HG03442 (cell line): ENCODE data around the gene SSRP1.

Experiments
- ATAC-seq: cut with Tn5 transposase; IDR thresholded peaks from one replicate; pipeline ENCODE4 v1.9.1; 2021; ENCODE audit warnings: mild to moderate bottlenecking, moderate library complexity; ENCODE audit not compliant: unreplicated experiment

The SSRP1 gene

GRCh38 chr11:57359896-57360690, 24.4 kb upstream of the SSRP1 start:
- no peak for ATAC-seq

GRCh38 chr11:57359396-57359795, 23.7 kb upstream of the SSRP1 start:
- ATAC-seq: no peak

GRCh38 chr11:57358991-57359390, 23.3 kb upstream of the SSRP1 start:
- no peak for ATAC-seq

- ATAC-seq: no peak
Measured at GRCh38 chr11:57358543-57358961, 22.9 kb upstream of the SSRP1 start.

- no peak for ATAC-seq
Measured at GRCh38 chr11:57357856-57358255, 22.2 kb upstream of the SSRP1 start.

- no peak for ATAC-seq
Measured at GRCh38 chr11:57357310-57357709, 21.6 kb upstream of the SSRP1 start.

- ATAC-seq: no peak
Measured at GRCh38 chr11:57356268-57356667, 20.6 kb upstream of the SSRP1 start.

- no peak for ATAC-seq
Measured at GRCh38 chr11:57354699-57355098, 19.0 kb upstream of the SSRP1 start.

- no peak for ATAC-seq
Measured at GRCh38 chr11:57353852-57354251, 18.2 kb upstream of the SSRP1 start.

- no peak for ATAC-seq
Measured at GRCh38 chr11:57353446-57353845, 17.8 kb upstream of the SSRP1 start.

- no peak for ATAC-seq
Measured at GRCh38 chr11:57353036-57353435, 17.3 kb upstream of the SSRP1 start.

GRCh38 chr11:57349491-57350274, 14.0 kb upstream of the SSRP1 start:
- no peak for ATAC-seq

- ATAC-seq: no peak
Measured at GRCh38 chr11:57348636-57349313, 13.1 kb upstream of the SSRP1 start.

GRCh38 chr11:57348052-57348451, 12.4 kb upstream of the SSRP1 start:
- ATAC-seq: no peak

GRCh38 chr11:57347336-57347735, 11.6 kb upstream of the SSRP1 start:
- no peak for ATAC-seq

- peak; percentile 69 for ATAC-seq
Measured at GRCh38 chr11:57345555-57346211, 10.0 kb upstream of the SSRP1 start.

GRCh38 chr11:57344826-57345225, 9.1 kb upstream of the SSRP1 start:
- ATAC-seq: no peak

- ATAC-seq: no peak
Measured at GRCh38 chr11:57343825-57344224, 8.1 kb upstream of the SSRP1 start.

GRCh38 chr11:57342702-57343101, 7.0 kb upstream of the SSRP1 start:
- no peak for ATAC-seq

- no peak for ATAC-seq
Measured at GRCh38 chr11:57341250-57341808, 5.6 kb upstream of the SSRP1 start.
